ENCODE data around the gene DYRK1A. TPM values are rescaled to one million over a fixed set of nuclear protein-coding genes. Genes with fewer than 3 reads are reported as not detected.

Gene DYRK1A
- total RNA-seq, 1 experiment from 2014 or later, result 49.3 TPM

DNA sequence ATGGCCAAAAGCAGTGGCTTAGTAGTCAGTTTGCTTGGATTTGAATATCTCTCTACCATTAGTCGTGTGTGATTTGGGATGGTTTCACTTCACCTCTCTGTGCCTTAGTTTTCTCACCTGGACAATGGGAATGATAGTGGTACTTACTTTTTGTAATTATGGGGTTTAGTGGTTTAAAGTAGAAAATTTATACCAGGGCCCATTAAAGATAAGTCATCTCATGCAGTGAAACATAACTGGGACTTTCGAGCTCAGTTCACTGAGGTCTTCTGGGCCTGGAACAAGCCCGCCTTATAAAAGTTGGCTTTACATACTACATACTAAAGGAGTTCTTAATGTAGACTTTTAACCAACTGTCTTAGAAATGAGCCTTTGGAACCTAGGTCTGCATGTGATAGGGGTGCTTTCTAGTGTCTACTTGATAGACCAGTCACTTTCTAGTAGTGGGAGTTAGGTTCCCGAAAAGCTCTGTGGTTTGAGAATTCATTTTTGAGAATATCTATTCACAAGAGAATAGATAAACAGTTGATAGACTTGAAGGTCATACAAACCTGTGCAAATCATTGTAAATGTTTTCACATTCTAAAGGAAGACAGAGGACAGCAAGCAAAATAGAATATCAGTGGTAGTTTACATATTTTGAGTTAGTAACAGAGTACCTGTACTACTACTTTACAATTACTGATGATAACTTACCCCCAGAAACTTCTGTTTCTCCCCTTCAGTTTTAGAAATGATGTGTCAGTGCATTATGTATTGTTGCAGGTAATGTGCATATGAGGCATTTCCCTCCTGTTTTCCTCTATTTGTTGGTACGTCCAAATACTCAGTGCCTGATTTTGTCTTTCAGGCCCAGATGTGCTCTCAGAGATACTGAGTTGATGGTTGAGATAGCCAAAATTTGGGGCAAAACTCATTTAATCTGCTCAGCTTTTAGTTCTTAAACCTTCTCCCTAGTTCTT lies 48.0 kb downstream of the DYRK1A start:
- ChIA-PET RAD21 (ENCODE audit: low non-redundant PET in 1 of 2, low total read pairs in 2 of 2, uncharacterized antibody in 2 of 2, unreplicated experiment in 2 of 2) (no interaction called here), POLR2A (no interaction called here), CTCF (no interaction called here)
- no peak for ATAC-seq
- no peak for DNase-seq (ENCODE audit: low read depth, low spot score)
- H3K4me1 ChIP-seq (ENCODE audit: control insufficient read depth in 1 of 2, insufficient read depth in 2 of 2, low read length in 2 of 2), result peaks cover 0 to 4% of the 10 kb centered on the region in 2 experiments; a peak in 1 of 4 replicates
- H3K27me3 ChIP-seq (ENCODE audit: insufficient read depth, low read length), result no peaks in the 10 kb centered on the region
- no peak overlapping the region for H3K4me2 ChIP-seq (ENCODE audit: low read length)
- H3K79me2 ChIP-seq (ENCODE audit: insufficient read depth, low read length), result peaks cover 99% of the 10 kb centered on the region
- TF ChIP-seq, protein P1, sequence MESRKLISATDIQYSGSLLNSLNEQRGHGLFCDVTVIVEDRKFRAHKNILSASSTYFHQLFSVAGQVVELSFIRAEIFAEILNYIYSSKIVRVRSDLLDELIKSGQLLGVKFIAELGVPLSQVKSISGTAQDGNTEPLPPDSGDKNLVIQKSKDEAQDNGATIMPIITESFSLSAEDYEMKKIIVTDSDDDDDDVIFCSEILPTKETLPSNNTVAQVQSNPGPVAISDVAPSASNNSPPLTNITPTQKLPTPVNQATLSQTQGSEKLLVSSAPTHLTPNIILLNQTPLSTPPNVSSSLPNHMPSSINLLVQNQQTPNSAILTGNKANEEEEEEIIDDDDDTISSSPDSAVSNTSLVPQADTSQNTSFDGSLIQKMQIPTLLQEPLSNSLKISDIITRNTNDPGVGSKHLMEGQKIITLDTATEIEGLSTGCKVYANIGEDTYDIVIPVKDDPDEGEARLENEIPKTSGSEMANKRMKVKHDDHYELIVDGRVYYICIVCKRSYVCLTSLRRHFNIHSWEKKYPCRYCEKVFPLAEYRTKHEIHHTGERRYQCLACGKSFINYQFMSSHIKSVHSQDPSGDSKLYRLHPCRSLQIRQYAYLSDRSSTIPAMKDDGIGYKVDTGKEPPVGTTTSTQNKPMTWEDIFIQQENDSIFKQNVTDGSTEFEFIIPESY (IDR thresholded peaks at IDR 0.05; ENCODE audit: extremely low read depth, insufficient replicate concordance, low read length), result no peak
- TF ChIP-seq ZFX (IDR thresholded peaks at IDR 0.05) (no peak), EGR1 (IDR thresholded peaks at IDR 0.05; ENCODE audit: low read depth) (no peak), RAD21 (IDR thresholded peaks at IDR 0.05; ENCODE audit: low read depth) (no peak), YY1 (IDR thresholded peaks at IDR 0.05; ENCODE audit: extremely low read depth, insufficient replicate concordance, low read depth, low read length) (no peak), TCF7L2 (IDR thresholded peaks at IDR 0.05; ENCODE audit: borderline replicate concordance, extremely low read depth, insufficient read depth, insufficient read length) (no peak), FOSL1 (IDR thresholded peaks at IDR 0.05; ENCODE audit: low read depth) (no peak), SP1 (IDR thresholded peaks at IDR 0.05; ENCODE audit: low read depth) (no peak), SIN3A (IDR thresholded peaks at IDR 0.05; ENCODE audit: low read depth) (no peak)
- TF ChIP-seq, protein P2, sequence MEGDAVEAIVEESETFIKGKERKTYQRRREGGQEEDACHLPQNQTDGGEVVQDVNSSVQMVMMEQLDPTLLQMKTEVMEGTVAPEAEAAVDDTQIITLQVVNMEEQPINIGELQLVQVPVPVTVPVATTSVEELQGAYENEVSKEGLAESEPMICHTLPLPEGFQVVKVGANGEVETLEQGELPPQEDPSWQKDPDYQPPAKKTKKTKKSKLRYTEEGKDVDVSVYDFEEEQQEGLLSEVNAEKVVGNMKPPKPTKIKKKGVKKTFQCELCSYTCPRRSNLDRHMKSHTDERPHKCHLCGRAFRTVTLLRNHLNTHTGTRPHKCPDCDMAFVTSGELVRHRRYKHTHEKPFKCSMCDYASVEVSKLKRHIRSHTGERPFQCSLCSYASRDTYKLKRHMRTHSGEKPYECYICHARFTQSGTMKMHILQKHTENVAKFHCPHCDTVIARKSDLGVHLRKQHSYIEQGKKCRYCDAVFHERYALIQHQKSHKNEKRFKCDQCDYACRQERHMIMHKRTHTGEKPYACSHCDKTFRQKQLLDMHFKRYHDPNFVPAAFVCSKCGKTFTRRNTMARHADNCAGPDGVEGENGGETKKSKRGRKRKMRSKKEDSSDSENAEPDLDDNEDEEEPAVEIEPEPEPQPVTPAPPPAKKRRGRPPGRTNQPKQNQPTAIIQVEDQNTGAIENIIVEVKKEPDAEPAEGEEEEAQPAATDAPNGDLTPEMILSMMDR (IDR thresholded peaks at IDR 0.05 in 2 of 3, conservative IDR thresholded peaks at IDR 0.05 in 1 of 3; ENCODE audit: borderline replicate concordance in 1 of 3, insufficient read depth in 1 of 3, low read depth in 2 of 3, low read length in 2 of 3), result no peak
- TF ChIP-seq, protein P3, sequence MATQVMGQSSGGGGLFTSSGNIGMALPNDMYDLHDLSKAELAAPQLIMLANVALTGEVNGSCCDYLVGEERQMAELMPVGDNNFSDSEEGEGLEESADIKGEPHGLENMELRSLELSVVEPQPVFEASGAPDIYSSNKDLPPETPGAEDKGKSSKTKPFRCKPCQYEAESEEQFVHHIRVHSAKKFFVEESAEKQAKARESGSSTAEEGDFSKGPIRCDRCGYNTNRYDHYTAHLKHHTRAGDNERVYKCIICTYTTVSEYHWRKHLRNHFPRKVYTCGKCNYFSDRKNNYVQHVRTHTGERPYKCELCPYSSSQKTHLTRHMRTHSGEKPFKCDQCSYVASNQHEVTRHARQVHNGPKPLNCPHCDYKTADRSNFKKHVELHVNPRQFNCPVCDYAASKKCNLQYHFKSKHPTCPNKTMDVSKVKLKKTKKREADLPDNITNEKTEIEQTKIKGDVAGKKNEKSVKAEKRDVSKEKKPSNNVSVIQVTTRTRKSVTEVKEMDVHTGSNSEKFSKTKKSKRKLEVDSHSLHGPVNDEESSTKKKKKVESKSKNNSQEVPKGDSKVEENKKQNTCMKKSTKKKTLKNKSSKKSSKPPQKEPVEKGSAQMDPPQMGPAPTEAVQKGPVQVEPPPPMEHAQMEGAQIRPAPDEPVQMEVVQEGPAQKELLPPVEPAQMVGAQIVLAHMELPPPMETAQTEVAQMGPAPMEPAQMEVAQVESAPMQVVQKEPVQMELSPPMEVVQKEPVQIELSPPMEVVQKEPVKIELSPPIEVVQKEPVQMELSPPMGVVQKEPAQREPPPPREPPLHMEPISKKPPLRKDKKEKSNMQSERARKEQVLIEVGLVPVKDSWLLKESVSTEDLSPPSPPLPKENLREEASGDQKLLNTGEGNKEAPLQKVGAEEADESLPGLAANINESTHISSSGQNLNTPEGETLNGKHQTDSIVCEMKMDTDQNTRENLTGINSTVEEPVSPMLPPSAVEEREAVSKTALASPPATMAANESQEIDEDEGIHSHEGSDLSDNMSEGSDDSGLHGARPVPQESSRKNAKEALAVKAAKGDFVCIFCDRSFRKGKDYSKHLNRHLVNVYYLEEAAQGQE (IDR thresholded peaks at IDR 0.05; ENCODE audit: low read depth), result no peak
- no peak overlapping the region for H3K27ac ChIP-seq (ENCODE audit: low read depth, low read length)
- no peaks in the 10 kb centered on the region for H3K9me3 ChIP-seq (ENCODE audit: control insufficient read depth in 1 of 2, insufficient read depth in 1 of 2, low read depth in 1 of 2, low read length in 2 of 2)
- no TSS peak for BruUV-seq (replicated peaks)
- H4K20me1 ChIP-seq (ENCODE audit: insufficient read depth), result peaks cover 8% of the 10 kb centered on the region; the same call in 1 of the 2 replicates
- H3K4me3 ChIP-seq (replicated peaks in 1 of 2; ENCODE audit: low read depth in 1 of 2, low read length in 2 of 2), result no peak overlapping the region
- no peak overlapping the region for H2AFZ ChIP-seq (ENCODE audit: low read depth, low read length, poor library complexity, severe bottlenecking)
- H3K36me3 ChIP-seq (ENCODE audit: control insufficient read depth in 1 of 2, insufficient read depth in 2 of 2, low read length in 2 of 2), result no peaks in the 10 kb centered on the region
- H3K9me2 ChIP-seq (ENCODE audit: insufficient read depth), result no peaks in the 10 kb centered on the region
- H3K9ac ChIP-seq (ENCODE audit: low read length), result no peak overlapping the region
- intact Hi-C loops (cut with micrococcal nuclease), result no loop called here
